GM12874 (cell line): ENCODE data around the gene NR6A1.

ENCODE experiments used
- CTCF ChIP-seq: IDR thresholded peaks from 2 replicates; pipeline ENCODE4 v1.5.1; 2011; ENCODE audit warnings: low read depth, mild to moderate bottlenecking, control low read depth, low read length, moderate library complexity; ENCODE audit not compliant: insufficient read depth

NR6A1 gene

GRCh38 chr9:124676159-124676551 lies 95.0 kb downstream of the NR6A1 start:
- no peak for TF ChIP-seq CTCF

GRCh38 chr9:124675261-124676158 lies 95.6 kb downstream of the NR6A1 start:
- no peak for TF ChIP-seq CTCF

- no peak for TF ChIP-seq CTCF
These were observed 96.5 kb downstream of the NR6A1 start for GRCh38 chr9:124674651-124675050.

- no peak for TF ChIP-seq CTCF
These were observed 98.0 kb downstream of the NR6A1 start for GRCh38 chr9:124673063-124673462.

GRCh38 chr9:124671861-124672260 lies 99.2 kb downstream of the NR6A1 start:
- no peak for TF ChIP-seq CTCF

GRCh38 chr9:124666642-124667041 lies 104.5 kb downstream of the NR6A1 start:
- TF ChIP-seq CTCF: no peak

GRCh38 chr9:124665391-124666058 lies 105.6 kb downstream of the NR6A1 start:
- no peak for TF ChIP-seq CTCF
